A549 treated with GW870086 at 1 μM for 4 hours (cell line): Measurements from ENCODE around the gene CSNK2A1. TPM values are rescaled to one million over a fixed set of nuclear protein-coding genes. Genes with fewer than 3 reads are reported as not detected.

Experiments used
- total RNA-seq: library from RNA; stranded (reverse); fragments of 200-300 nt; extraction: Qiagen RNA extraction; gene quantifications from 5 replicates; pipeline ENCODE4 v1.2.3, GENCODE V29; 2022; ENCODE audit warnings: low read depth

Gene CSNK2A1
- 130 to 167 TPM (median 147 TPM) in 5 replicates for total RNA-seq

DNA sequence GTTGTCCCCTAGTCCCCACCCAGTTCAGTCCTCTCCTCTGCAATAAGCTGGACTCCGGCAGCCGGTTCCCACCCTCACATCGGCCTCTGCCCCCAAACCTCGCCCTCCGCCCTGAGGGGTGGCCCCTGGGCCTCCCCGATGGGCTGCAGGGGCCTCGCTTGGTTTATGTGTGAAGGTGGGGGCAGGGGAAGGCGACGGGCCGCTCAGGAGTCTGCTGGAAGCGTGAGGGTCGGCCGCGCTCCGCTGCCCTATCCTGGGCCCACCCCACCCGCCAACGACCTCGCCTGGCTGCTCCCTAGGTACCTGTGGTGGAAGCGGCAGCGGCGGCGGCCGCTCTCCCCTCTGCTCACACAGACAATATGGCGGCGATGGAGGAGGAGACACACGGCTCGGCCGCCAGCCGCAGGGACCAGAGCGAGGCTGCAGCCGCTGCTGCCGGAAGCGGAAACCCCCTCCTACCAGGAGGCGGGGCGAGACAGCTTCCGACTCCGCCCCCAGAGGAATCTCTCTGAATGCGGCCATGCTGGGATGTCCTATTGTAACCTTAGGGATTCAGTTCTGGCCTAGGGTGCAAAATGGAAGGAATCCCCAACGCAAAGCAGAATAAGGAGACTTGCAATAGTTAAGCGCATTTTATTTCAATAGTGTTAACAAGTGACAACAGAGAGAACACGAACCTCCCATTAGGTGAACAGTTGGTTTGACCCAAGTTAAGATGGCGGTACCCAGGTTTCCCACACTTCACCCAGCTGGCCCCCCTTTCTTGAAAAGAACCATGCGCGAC, at the start of gene CSNK2A1:
Gene CSNK2A1, minus strand, starts transcription at position 422 of the 784 bp plus-strand sequence. CDS start 35,239 bp downstream, outside the sequence.

DNA sequence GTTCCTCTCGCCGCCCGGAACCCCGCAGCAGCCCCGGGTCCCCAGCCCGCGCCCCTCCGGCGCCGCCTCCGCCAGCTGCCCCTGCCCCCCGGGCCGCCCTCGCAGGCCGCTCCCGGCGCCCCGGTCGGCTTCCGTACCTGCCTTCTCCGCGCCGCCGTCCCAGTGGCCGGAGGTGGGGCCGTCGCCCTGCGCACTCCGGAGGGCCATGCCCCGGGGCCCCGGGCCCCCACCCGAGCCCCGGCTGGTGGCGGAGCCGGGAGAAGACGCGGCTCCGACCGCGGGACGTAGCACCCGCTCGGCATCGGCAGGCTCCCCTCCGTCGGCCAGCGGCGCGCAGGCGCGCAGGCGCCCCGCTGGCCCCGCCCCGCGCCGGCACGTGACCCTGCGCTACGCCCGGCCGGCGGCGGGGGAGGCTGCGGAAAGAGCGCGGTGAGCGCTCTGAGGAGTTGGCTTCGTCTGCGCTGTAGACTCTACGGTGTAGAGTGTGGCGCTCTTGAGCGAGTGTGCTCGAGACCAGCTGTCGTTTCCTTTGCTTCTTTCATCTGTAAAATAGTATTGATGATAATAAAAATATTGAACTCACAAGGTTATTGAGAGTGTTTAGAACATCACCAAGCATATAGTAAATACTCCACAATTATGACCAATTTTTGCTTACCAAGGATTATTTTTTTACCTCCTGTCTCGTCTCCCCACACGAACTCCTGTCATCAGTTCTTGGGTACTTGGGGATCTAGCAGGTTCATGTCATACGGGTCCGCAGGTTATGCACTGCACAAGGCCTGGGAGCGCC, 81.2 kb downstream of the CSNK2A1 start, which contains the start of gene TBC1D20:
Gene TBC1D20, minus strand, starts transcription at position 335 of the 793 bp plus-strand sequence. Its CDS starts 128 bp downstream, at position 207.

Other genes with a start within 250 kb of the CSNK2A1 start
- 17.4 to 22.4 TPM (median 21.7 TPM) in 5 replicates for gene ZCCHC3, start 246.2 kb downstream of the CSNK2A1 start, total RNA-seq
- 18.8 to 25.4 TPM (median 23.4 TPM) in 5 replicates for gene SOX12, start 218.2 kb downstream of the CSNK2A1 start, total RNA-seq
- gene NRSN2, start 196.7 kb downstream of the CSNK2A1 start, total RNA-seq: 48.1 to 63.4 TPM (median 61.6 TPM) in 5 replicates
- 44.2 to 57.2 TPM (median 55.0 TPM) in 5 replicates for gene TRIB3, start 163.0 kb downstream of the CSNK2A1 start, total RNA-seq
- 107 to 139 TPM (median 134 TPM) in 5 replicates for gene RBCK1, start 135.5 kb downstream of the CSNK2A1 start, total RNA-seq
- 30.3 to 36.7 TPM (median 34.4 TPM) in 5 replicates for gene TBC1D20, start 81.3 kb downstream of the CSNK2A1 start, total RNA-seq
- gene TCF15, start 66.5 kb upstream of the CSNK2A1 start, total RNA-seq: not detected in 5 replicates
- 206 to 259 TPM (median 225 TPM) in 5 replicates for gene SRXN1, start 109.4 kb upstream of the CSNK2A1 start, total RNA-seq
- not detected in 5 replicates for gene SCRT2, start 132.0 kb upstream of the CSNK2A1 start, total RNA-seq
- 0.24 to 0.71 TPM (median 0.40 TPM) in 5 replicates for gene SLC52A3, start 224.7 kb upstream of the CSNK2A1 start, total RNA-seq